Activated T-helper 9 cell treated with anti-CD3 and anti-CD28 coated beads, Interleukin-2, amount 50 U/mL, for 16 hours (primary cell): ENCODE data around the gene DCXR.

ENCODE experiments used
- DNase-seq: peaks from one replicate; pipeline ENCODE4 v3.0.0-alpha.2; 2020; ENCODE audit warnings: low read depth

The DCXR gene

GRCh38 chr17:82072827-82073226 is 35.3 kb upstream of the DCXR start:
- no peak for DNase-seq

DNA sequence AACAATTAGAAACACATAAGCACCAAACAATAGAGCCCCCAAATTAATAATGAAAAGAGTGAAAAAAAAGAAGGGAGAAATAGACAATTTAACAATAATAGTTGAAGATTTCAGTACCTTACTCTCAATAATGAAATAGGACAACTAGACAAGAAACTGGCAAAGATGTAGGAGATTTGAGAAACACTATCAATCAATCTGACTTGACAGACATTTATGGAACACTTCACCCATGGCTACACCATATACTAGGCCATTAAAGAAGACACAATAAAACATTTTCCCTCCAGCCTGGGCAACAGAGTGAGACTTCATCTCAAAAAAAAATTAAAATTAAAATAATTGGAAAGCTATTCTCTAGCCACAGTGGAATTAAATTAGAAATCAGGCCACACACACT is 33.1 kb upstream of the DCXR start:
- no peak for DNase-seq

DNA sequence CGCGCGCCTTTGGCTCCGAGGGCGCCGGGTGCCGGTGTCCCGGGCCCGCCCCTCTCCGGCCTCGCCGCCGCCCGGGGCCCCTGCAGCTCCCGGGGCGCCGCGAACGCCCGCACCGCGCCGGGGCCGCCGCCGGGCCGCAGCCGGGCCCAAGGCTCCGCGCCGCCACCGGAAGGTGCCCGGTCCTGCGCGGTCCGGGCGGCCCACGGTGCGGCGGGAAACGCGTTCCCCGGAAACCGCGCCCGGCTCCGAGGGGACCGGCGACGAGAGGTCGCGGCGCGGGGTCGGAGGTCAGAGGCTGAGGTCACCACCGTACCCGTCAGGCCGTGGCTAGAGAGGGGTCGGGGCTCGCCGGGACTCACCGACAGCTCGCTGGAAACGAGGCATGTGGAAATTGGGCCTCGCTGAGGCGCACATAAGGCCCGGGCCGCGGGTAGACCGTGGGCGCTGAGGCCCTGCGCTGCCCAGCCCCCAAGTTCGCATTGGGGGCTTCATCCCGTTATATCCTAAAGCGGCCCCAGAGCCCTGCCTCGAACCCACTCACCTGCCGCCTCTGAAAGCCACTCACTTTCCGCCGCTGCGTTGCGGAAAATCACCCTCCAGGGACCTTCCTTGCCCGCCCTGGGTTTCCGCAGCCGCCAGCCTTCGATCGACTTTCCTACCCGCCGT is 28.3 kb upstream of the DCXR start, which contains the start of gene DUS1L:
Gene DUS1L (minus strand): TSS at position 167 of the 666 bp plus-strand sequence. CDS start 745 bp downstream, outside the sequence.
- peak; percentile 64 for DNase-seq

DNA sequence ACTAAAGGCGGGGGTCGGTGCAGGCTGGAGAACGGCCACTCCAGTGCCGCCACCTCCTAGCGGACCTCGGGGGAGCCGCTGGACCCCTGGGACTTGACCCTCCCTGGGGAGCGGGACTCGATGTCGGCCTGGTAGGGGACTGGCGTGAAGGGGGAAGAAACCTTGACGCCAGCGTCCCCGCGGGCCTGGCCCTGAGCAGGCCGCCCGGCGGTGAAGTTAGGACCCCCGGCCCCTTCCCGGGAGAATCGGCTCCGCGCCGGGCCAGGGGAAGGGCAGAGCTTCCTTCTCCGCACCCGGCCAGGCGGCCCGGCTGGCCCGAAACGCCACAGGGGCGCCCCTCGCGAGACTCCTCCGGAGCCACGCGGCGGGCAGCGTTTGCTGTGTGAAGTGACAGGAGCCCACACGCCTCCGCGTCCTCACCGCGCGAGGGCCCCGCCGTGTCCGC is 27.7 kb upstream of the DCXR start:
- DNase-seq = peak; percentile 30

DNA sequence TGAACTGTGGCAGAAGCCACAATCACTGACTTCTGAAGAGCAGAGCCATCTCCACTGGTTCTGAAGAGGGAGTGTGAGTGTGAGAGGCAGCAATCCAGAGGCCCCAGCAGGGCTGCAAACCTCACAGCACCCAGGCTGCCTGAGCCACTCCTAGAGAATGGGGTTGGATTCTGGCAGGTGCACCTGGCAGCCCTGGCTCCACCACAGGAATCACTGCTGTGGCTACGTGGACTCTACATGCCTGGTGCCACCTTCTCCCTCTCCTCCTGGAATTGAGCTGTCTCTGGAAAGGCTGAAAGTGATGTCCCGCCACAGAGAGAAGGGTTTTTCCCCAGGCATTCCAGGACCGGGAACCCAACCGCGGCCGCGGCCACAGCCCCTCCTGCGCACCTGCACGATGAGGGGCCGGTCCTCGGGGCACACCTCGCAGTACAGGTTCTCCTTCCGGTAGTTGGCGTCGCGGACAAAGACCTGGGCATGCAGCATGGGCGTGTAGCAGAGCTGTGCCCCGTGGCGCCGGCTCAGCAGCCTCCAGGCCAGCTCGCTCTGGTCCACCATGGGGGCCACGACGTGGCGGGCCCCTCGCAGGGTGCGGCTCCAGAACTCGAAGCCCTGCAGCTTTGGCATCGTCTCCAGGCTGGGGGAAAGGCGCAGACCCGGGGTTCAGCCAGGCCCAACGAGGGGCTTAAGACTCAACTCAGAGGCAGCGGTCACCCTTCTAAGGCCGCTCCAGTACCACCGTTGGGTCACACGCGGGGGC is 27.1 kb upstream of the DCXR start:
- no peak for DNase-seq

GRCh38 chr17:82063424-82064415 is 26.2 kb upstream of the DCXR start:
- DNase-seq = no peak

GRCh38 chr17:82062984-82063368 is 25.5 kb upstream of the DCXR start:
- DNase-seq = no peak

DNA sequence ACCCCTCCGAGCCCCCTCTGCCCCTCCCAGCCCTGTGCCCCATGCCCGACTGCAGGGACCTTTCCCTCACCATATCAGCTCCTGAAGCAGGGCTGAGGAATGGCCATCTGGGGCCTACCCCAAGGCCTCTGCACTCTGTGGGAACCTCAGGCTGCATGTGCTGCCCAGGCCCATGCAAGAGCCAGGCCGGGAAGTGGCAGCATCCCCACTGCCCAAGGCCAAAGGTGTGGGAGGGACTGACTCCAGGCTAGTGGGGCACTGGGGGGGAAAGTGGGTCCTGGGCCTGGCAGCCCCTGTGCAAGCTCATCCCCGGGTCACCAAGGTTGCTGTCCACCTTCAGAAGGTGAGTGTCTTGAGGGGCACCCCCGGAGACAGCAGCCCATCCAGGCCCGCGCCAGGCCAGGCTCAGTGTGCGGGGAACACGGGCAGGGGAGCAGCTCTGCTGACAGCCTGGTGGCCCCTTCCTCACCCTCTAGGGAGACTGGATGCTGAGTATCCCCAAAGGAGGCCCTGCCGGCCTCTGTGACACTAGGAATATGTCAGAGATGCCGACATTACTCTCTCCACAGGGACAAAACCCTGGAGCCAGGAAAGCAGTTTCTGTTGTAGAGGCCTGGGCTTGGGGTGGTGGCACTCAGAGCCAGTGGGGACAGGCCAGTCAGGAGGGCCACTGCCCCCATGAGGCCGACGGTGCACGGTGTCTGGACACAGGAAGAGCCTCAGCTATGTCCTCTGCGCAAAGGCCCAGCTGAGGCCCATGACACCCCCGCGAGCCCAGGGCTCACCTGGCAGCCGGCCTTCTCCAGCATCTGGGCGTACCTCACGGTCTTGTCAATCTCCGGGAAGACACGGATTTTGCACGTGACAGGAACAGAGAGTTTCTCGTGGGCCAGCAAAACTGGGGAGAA is 24.8 kb upstream of the DCXR start:
- DNase-seq = no peak

GRCh38 chr17:82061047-82061925 is 23.8 kb upstream of the DCXR start:
- DNase-seq = no peak

GRCh38 chr17:82060614-82061013 is 23.1 kb upstream of the DCXR start:
- no peak for DNase-seq

DNA sequence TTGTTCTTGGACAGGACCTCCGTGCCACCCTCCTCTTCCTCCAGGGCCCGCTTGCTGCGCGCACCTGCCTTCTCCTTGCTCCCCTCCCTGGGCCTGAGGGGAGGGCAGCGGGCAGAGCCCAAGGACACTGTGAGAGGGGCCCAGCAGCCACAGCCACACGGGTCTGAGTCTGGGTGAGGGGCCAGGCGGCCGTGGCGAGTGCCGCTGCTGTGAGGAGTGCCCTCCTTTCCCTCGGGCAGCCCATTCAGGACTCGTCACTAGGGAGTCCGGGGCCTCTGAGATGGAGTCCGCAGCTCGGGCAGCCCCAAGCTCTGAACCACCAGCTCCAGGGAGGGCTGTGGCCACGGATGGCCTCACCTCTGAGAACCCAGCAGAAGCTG is 22.5 kb upstream of the DCXR start:
- DNase-seq = no peak

GRCh38 chr17:82059272-82060000 is 21.9 kb upstream of the DCXR start:
- no peak for DNase-seq

DNA sequence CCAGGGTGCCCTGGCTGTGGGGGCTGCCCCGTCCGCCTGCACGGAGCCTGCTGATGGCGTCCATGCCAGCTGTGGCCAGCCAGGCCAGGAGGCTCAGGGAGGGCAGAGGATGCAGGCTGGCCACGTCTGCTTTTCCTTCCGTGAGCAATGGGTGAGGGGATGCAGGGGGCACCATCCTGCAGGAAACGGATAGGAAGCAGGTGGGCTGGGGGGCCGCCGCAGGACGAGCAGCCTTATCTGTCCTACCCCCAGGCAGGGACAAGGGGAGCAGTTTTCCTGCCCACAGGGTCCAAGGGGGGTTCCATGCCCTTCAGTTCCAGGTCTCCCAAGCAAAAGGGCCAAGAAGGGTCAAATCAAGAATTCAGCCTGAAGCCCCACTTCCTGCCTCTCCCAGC is 21.4 kb upstream of the DCXR start:
- no peak for DNase-seq

DNA sequence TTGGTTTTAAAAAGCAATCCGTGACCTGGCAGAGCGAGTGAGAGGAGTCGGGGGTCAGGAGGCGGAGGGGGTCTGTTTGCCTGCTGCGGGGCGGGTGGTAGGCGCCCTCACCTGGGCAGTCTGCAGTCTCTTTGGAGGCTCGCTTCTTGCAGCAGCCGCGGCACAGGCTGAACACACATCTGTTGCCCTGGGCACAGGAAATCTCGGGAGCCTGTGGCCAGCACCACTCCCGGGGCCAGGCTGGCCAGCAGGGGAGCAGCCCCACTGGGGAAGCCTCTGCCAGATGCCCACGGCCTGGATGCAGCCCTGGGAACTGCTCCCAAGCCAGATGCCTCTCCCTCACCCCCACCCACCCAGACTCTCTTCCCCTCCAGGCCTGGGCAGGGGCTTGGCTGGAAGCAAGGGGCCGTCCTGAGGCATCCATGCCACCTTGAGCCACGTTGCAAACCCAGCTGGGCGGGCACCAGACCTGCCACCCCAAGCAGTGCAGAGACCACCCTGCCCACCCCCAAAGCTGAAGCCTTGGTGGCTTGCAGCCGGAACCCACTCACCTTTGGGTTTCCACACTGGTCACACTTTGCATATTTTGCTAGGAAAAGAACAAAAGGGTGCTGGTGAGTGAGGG is 20.8 kb upstream of the DCXR start:
- no peak for DNase-seq

GRCh38 chr17:82056729-82057621 is 19.5 kb upstream of the DCXR start:
- no peak for DNase-seq

GRCh38 chr17:82055965-82056728 is 18.6 kb upstream of the DCXR start:
- DNase-seq = no peak
